BLaER1 treated with 17β-estradiol and CSF1 and Interleukin-3, amounts not matched to agents 10 nM and 100 nM (cell line): ENCODE results near the gene ANO2.

ENCODE experiments used
- H3K27ac ChIP-seq, 11 experiments: shearing (Covaris generic); formaldehyde crosslinking; 2 replicates each; pipeline ENCODE4 v1.8.1; 2022
- H3K27me3 ChIP-seq, 11 experiments: shearing (Covaris generic); formaldehyde crosslinking; 2 replicates each; pipeline ENCODE4 v1.8.1; 2022
- H3K36me3 ChIP-seq, 11 experiments: shearing (Covaris generic); formaldehyde crosslinking; 2 replicates each; pipeline ENCODE4 v1.8.1; 2022
- H3K4me1 ChIP-seq, 10 experiments: shearing (Covaris generic); formaldehyde crosslinking; 2 replicates each; pipeline ENCODE4 v1.8.1; 2022
- H3K4me2 ChIP-seq, 11 experiments: shearing (Covaris generic); formaldehyde crosslinking; 2 replicates each; pipeline ENCODE4 v1.8.1; 2022
- H3K4me3 ChIP-seq, 10 experiments: shearing (Covaris generic); formaldehyde crosslinking; 2 replicates each; pipeline ENCODE4 v1.8.1; 2022
- H3K9ac ChIP-seq, 11 experiments: shearing (Covaris generic); formaldehyde crosslinking; 2 replicates each; pipeline ENCODE4 v1.8.1; 2022
- H3K9me3 ChIP-seq, 11 experiments: shearing (Covaris generic); formaldehyde crosslinking; replicated peaks in 1 of 11; 2 replicates each; pipeline ENCODE4 v1.8.1; 2022
- H4K20me1 ChIP-seq, 11 experiments: shearing (Covaris generic); formaldehyde crosslinking; 2 replicates each; pipeline ENCODE4 v1.8.1; 2022
- Cebpa-rat ChIP-seq, 11 experiments: shearing (Covaris generic); IDR thresholded peaks; 2 replicates each; pipeline ENCODE4 v1.8.1; 2022

Gene ANO2

DNA sequence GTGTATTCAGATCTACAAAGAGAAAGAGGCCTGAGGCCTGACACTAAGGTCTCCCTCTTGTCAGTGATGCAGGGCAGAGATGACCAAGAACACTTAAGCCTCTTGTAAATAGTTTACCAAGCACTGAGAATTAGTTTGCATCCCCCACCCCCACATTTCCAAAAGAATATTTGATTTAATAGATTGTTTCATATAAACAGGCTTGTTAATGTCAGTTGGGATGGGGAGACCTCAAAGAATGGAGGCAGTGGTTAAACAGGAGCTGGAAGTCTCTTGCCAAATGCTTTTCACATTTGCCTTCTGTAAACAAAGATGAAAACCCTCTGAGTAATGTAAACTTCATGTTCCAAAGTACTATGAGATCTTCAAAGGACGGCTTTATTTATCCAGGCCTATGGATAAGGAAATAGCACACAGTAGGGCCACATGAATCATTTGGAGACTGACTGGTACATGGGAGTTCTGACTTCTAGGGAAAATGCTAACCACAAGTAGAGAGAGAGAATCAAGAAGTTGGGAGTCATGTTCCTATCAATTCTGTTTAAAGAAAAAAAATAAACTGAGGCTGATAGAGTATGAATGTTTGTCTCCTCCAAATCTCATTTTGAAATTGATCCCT is 234.7 kb downstream of the ANO2 start:
- H3K27ac ChIP-seq, result no peak overlapping the region
- H3K27me3 ChIP-seq, result no peaks in the 10 kb centered on the region
- H3K4me2 ChIP-seq, result no peak overlapping the region

DNA sequence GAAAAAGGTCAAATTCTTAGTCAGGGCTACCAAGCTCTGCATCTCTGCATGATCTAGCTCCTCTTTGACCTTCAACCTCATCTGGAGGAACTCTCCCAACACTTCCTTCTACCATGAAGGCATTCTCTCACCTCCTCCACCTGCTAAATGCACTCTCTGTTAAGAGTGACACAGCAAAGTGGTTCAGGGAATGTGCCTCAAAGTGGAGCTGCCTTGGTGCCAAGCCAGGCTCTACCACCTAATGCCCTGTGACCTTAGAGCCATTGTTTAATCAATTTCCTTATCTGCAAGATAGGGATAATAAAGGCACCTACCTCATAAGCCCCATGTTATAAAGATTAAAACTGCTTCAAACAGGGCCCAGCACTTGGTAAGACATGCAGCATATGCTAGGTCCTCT is 236.7 kb downstream of the ANO2 start:
- H4K20me1 ChIP-seq, result no peaks in the 10 kb centered on the region
- no peaks in the 10 kb centered on the region for H3K27me3 ChIP-seq
- H3K36me3 ChIP-seq, result no peaks in the 10 kb centered on the region

More for the DNA sequence above, 234.7 kb downstream of the ANO2 start:
- Histone ChIP-seq H3K9me3 (no peaks in the 10 kb centered on the region), H3K4me3 (no peak overlapping the region), H3K36me3 (no peaks in the 10 kb centered on the region), H3K4me1 (no peaks in the 10 kb centered on the region), H4K20me1 (no peaks in the 10 kb centered on the region), H3K9ac (no peak overlapping the region)
- no peak for TF ChIP-seq Cebpa-rat (IDR thresholded peaks at IDR 0.05)

GRCh38 chr12:5706247-5706646 is 238.8 kb downstream of the ANO2 start:
- H3K4me2 ChIP-seq, result no peak overlapping the region
- H4K20me1 ChIP-seq, result no peaks in the 10 kb centered on the region
- no peak overlapping the region for H3K4me3 ChIP-seq
- H3K9ac ChIP-seq, result no peak overlapping the region
- H3K36me3 ChIP-seq, result no peaks in the 10 kb centered on the region
- H3K27ac ChIP-seq, result no peak overlapping the region
- no peaks in the 10 kb centered on the region for H3K9me3 ChIP-seq
- no peaks in the 10 kb centered on the region for H3K4me1 ChIP-seq
- H3K27me3 ChIP-seq, result no peaks in the 10 kb centered on the region
- no peak for TF ChIP-seq Cebpa-rat (IDR thresholded peaks at IDR 0.05)

More for the DNA sequence above, 236.7 kb downstream of the ANO2 start:
- Histone ChIP-seq H3K4me1 (no peaks in the 10 kb centered on the region), H3K4me2 (no peak overlapping the region), H3K9me3 (no peaks in the 10 kb centered on the region), H3K9ac (no peak overlapping the region), H3K4me3 (no peak overlapping the region), H3K27ac (no peak overlapping the region)
- TF ChIP-seq Cebpa-rat (IDR thresholded peaks at IDR 0.05), result no peak

DNA sequence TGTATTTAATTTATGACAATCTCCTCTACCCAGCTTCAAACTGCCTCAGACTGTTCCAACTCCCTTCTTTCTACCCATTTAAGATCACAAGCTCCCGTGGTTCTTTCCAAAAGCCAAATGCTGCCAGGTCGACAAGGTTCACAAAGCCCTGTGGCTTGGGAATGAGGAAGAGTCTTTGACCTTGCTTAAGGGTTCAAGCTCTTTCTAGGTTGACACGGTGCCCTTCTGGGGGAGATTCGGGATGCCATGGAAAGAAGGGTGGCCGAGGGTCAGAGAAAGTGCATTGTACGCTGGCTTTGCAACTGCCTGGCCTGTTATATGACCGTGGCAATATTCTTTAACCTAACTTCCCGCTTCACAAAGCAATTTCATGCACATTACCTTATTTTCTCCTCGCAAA is 239.3 kb downstream of the ANO2 start:
- H3K4me1 ChIP-seq, result no peaks in the 10 kb centered on the region
- H3K36me3 ChIP-seq, result no peaks in the 10 kb centered on the region
- H3K9ac ChIP-seq, result no peak overlapping the region
- H3K4me3 ChIP-seq, result no peak overlapping the region
- H3K27ac ChIP-seq, result no peak overlapping the region
- no peaks in the 10 kb centered on the region for H3K27me3 ChIP-seq
- no peaks in the 10 kb centered on the region for H3K9me3 ChIP-seq
- no peaks in the 10 kb centered on the region for H4K20me1 ChIP-seq
- H3K4me2 ChIP-seq, result no peak overlapping the region
- TF ChIP-seq Cebpa-rat (IDR thresholded peaks at IDR 0.05), result no peak

- TF ChIP-seq Cebpa-rat (IDR thresholded peaks at IDR 0.05), result no peak
Measured at GRCh38 chr12:5694759-5695409, 250.2 kb downstream of the ANO2 start.

GRCh38 chr12:5692850-5693249 is 252.2 kb downstream of the ANO2 start:
- Histone ChIP-seq H3K9ac (no peak overlapping the region), H3K36me3 (no peaks in the 10 kb centered on the region), H3K9me3 (peaks cover 0 to 13% (median 6%) of the 10 kb centered on the region in 11 experiments; a peak in 11 of 22 replicates), H3K27me3 (no peaks in the 10 kb centered on the region), H3K4me1 (no peaks in the 10 kb centered on the region), H3K4me3 (no peak overlapping the region), H3K27ac (no peak overlapping the region), H4K20me1 (no peaks in the 10 kb centered on the region), H3K4me2 (no peak overlapping the region)
- TF ChIP-seq Cebpa-rat (IDR thresholded peaks at IDR 0.05), result no peak

More at GRCh38 chr12:5694759-5695409, 250.2 kb downstream of the ANO2 start:
- Histone ChIP-seq H3K9ac (no peak overlapping the region), H3K27me3 (no peaks in the 10 kb centered on the region), H3K9me3 (peaks cover 0 to 19% (median 7%) of the 10 kb centered on the region in 11 experiments; a peak in 11 of 22 replicates), H3K36me3 (no peaks in the 10 kb centered on the region), H3K4me3 (no peak overlapping the region), H3K27ac (no peak overlapping the region), H3K4me1 (no peaks in the 10 kb centered on the region), H3K4me2 (no peak overlapping the region), H4K20me1 (no peaks in the 10 kb centered on the region)

- peaks cover 0 to 6% (median 0%) of the 10 kb centered on the region in 11 experiments; a peak in 1 of 22 replicates for H3K9me3 ChIP-seq
- no peak overlapping the region for H3K4me3 ChIP-seq
- no peak overlapping the region for H3K4me2 ChIP-seq
- no peaks in the 10 kb centered on the region for H3K36me3 ChIP-seq
- H3K27ac ChIP-seq, result no peak overlapping the region
- no peaks in the 10 kb centered on the region for H3K27me3 ChIP-seq
- H3K9ac ChIP-seq, result no peak overlapping the region
- H4K20me1 ChIP-seq, result no peaks in the 10 kb centered on the region
- TF ChIP-seq Cebpa-rat (IDR thresholded peaks at IDR 0.05), result peak in 4 of 11 experiments; percentile 12 to 52 (median 36); a peak in 3 of 22 replicates
- no peaks in the 10 kb centered on the region for H3K4me1 ChIP-seq
Measured at GRCh38 chr12:5691943-5692342, 253.1 kb downstream of the ANO2 start.

GRCh38 chr12:5690240-5690639 is 254.8 kb downstream of the ANO2 start:
- Histone ChIP-seq H3K4me3 (no peak overlapping the region), H3K4me1 (no peaks in the 10 kb centered on the region), H3K36me3 (no peaks in the 10 kb centered on the region), H3K27ac (no peak overlapping the region), H4K20me1 (no peaks in the 10 kb centered on the region), H3K9me3 (0 out of 22 replicates have a peak, but pooled peaks cover 0 to 6% (median 0%) of the 10 kb centered on the region in 11 experiments), H3K9ac (no peak overlapping the region), H3K27me3 (no peaks in the 10 kb centered on the region), H3K4me2 (no peak overlapping the region)
- TF ChIP-seq Cebpa-rat (IDR thresholded peaks at IDR 0.05), result no peak

GRCh38 chr12:5689773-5690172 is 255.3 kb downstream of the ANO2 start:
- Histone ChIP-seq H3K9me3 (0 out of 22 replicates have a peak, but pooled peaks cover 0 to 6% (median 0%) of the 10 kb centered on the region in 11 experiments), H3K4me1 (no peaks in the 10 kb centered on the region), H3K36me3 (no peaks in the 10 kb centered on the region), H4K20me1 (no peaks in the 10 kb centered on the region), H3K4me2 (no peak overlapping the region), H3K9ac (no peak overlapping the region), H3K4me3 (no peak overlapping the region), H3K27me3 (no peaks in the 10 kb centered on the region), H3K27ac (no peak overlapping the region)
- no peak for TF ChIP-seq Cebpa-rat (IDR thresholded peaks at IDR 0.05)

- no peak overlapping the region for H3K9ac ChIP-seq
- no peak overlapping the region for H3K4me3 ChIP-seq
- H3K4me2 ChIP-seq, result no peak overlapping the region
- H3K4me1 ChIP-seq, result no peaks in the 10 kb centered on the region
- no peaks in the 10 kb centered on the region for H3K27me3 ChIP-seq
- H3K9me3 ChIP-seq, result 0 out of 22 replicates have a peak, but pooled peaks cover 0 to 5% (median 0%) of the 10 kb centered on the region in 11 experiments
- no peaks in the 10 kb centered on the region for H4K20me1 ChIP-seq
- no peaks in the 10 kb centered on the region for H3K36me3 ChIP-seq
- no peak overlapping the region for H3K27ac ChIP-seq
- no peak for TF ChIP-seq Cebpa-rat (IDR thresholded peaks at IDR 0.05)
Measured at GRCh38 chr12:5688226-5688625, 256.8 kb downstream of the ANO2 start.
